Effector memory CD4-positive, alpha-beta T cell (primary cell): ENCODE measurements around the gene ZNF431.

Experiments
- DNase-seq, 3 donors: peaks; one replicate each; pipeline ENCODE4 v3.0.0-alpha.2; 2020
- H3K27ac ChIP-seq: 2 replicates; pipeline ENCODE4 v1.7.0; 2013; ENCODE audit warnings: mild to moderate bottlenecking, low read length, moderate library complexity; ENCODE audit not compliant: insufficient read depth, poor library complexity, severe bottlenecking
- H3K27me3 ChIP-seq: replicated peaks from 2 replicates; pipeline ENCODE4 v1.7.0; 2013; ENCODE audit warnings: mild to moderate bottlenecking, low read length; ENCODE audit not compliant: insufficient read depth, control insufficient read depth, poor library complexity, severe bottlenecking
- H3K36me3 ChIP-seq: 2 replicates; pipeline ENCODE4 v1.7.0; 2013; ENCODE audit warnings: mild to moderate bottlenecking, low read length, moderate library complexity; ENCODE audit not compliant: control insufficient read depth, insufficient read depth
- H3K4me1 ChIP-seq: 2 replicates; pipeline ENCODE4 v1.7.0; 2013; ENCODE audit warnings: low read length, mild to moderate bottlenecking; ENCODE audit not compliant: control insufficient read depth, insufficient read depth, poor library complexity, severe bottlenecking
- H3K4me3 ChIP-seq: 2 replicates; pipeline ENCODE4 v1.7.0; 2013; ENCODE audit warnings: low read length, low read depth, mild to moderate bottlenecking; ENCODE audit not compliant: insufficient read depth, poor library complexity, severe bottlenecking
- H3K9me3 ChIP-seq: 2 replicates; pipeline ENCODE4 v1.7.0; 2013; ENCODE audit warnings: mild to moderate bottlenecking, low read length, moderate library complexity; ENCODE audit not compliant: control insufficient read depth

Gene ZNF431

GRCh38 chr19:21143428-21143827 is 1.6 kb downstream of the ZNF431 start:
- H3K27ac ChIP-seq, result no peak overlapping the region
- DNase-seq, result no peak
- peaks cover 6% of the 10 kb centered on the region for H3K36me3 ChIP-seq
- H3K4me3 ChIP-seq, result no peak overlapping the region
- H3K27me3 ChIP-seq, result no peaks in the 10 kb centered on the region
- no peaks in the 10 kb centered on the region for H3K9me3 ChIP-seq
- H3K4me1 ChIP-seq, result peaks cover 8% of the 10 kb centered on the region

GRCh38 chr19:21143854-21144253 is 2.0 kb downstream of the ZNF431 start:
- Histone ChIP-seq H3K4me3 (no peak overlapping the region), H3K36me3 (peaks cover 6% of the 10 kb centered on the region), H3K4me1 (peaks cover 8% of the 10 kb centered on the region), H3K27me3 (no peaks in the 10 kb centered on the region), H3K9me3 (no peaks in the 10 kb centered on the region), H3K27ac (no peak overlapping the region)
- no peak for DNase-seq

DNA sequence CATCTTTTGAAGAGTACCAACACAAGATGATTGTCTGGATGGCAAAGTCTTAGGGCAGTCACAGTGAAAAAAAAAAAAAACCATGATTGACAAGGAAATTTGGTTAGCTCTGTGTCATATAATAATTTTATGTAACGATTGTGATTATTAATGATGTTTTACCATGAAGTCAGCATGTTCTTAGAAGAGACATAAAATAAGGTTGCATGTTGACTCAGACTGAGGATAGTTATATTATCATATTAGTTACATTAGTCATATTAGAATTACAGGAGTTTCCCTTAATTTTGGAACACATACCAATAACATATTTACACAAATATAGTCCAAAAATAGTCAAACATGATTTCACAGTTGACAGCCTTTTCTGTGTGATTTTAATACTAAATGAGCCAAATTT is 5.7 kb downstream of the ZNF431 start:
- Histone ChIP-seq H3K27ac (no peak overlapping the region), H3K9me3 (no peaks in the 10 kb centered on the region), H3K27me3 (no peaks in the 10 kb centered on the region), H3K4me1 (peaks cover 5% of the 10 kb centered on the region), H3K36me3 (peaks cover 24% of the 10 kb centered on the region), H3K4me3 (no peak overlapping the region)
- DNase-seq, result no peak

DNA sequence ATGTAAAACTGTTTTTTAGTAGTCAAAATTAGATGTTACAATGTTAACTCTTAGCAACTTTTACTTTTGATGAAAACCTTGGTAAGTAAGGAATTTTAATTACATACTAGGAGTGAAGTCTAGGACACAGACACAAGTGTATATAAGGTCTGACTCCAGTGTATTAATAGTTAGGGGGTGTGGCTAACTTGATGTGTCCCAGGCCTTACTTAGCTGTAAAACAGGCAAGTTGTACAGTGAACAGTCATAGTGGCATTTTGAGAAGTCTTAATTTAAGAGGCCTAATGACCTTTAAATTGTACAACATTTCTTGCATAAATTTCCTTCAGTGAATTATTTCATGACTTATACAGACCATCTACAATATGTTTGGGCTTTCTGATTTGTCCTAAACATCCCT is 6.8 kb downstream of the ZNF431 start:
- no peak overlapping the region for H3K27ac ChIP-seq
- DNase-seq, result no peak
- H3K36me3 ChIP-seq, result peaks cover 24% of the 10 kb centered on the region
- no peak overlapping the region for H3K4me3 ChIP-seq
- H3K4me1 ChIP-seq, result no peaks in the 10 kb centered on the region
- no peaks in the 10 kb centered on the region for H3K9me3 ChIP-seq
- H3K27me3 ChIP-seq, result no peaks in the 10 kb centered on the region

DNA sequence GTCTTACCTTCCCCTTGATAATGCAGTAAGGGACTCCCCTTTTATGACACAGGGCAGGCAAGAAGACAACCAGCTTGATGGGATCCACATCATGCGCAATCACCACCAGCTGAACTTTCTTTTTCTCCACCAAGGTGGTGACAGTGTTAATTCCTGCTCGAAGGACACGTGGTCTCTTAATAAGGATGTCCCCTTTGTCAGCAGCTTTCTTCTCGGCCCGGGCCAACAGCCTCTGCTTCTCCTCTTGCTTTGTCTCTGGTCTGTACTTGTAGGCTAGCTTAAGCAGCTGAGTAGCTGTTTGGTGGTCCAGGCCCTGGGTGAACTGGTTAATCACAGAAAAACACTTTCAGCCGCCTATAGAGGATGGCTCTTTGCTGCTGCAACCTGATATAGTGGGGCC is 8.0 kb downstream of the ZNF431 start:
- no peaks in the 10 kb centered on the region for H3K9me3 ChIP-seq
- peaks cover 24% of the 10 kb centered on the region for H3K36me3 ChIP-seq
- no peak overlapping the region for H3K27ac ChIP-seq
- no peak overlapping the region for H3K4me3 ChIP-seq
- DNase-seq, result no peak
- H3K27me3 ChIP-seq, result no peaks in the 10 kb centered on the region
- H3K4me1 ChIP-seq, result no peaks in the 10 kb centered on the region

DNA sequence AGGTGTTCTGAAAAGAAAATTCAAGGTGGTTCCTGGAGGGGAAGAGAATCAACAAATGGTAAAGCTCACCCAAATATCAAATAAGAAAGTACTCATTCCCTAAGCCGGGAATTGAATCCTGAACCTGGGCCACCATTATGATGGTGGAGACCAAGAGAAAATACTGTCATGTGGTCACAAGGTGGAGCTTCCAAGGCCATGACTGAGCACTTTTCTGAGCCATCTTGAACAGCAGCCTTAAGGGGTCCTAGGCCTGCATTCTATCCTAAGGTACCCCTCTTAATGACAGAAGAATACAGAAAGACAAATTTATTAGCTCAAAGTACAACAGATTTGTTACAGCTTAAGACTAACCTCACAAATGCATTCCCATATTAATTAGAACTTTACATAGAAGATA is 9.6 kb downstream of the ZNF431 start:
- Histone ChIP-seq H3K36me3 (peaks cover 22% of the 10 kb centered on the region), H3K4me1 (no peaks in the 10 kb centered on the region), H3K27ac (no peak overlapping the region), H3K9me3 (no peaks in the 10 kb centered on the region), H3K27me3 (no peaks in the 10 kb centered on the region), H3K4me3 (no peak overlapping the region)
- no peak for DNase-seq

DNA sequence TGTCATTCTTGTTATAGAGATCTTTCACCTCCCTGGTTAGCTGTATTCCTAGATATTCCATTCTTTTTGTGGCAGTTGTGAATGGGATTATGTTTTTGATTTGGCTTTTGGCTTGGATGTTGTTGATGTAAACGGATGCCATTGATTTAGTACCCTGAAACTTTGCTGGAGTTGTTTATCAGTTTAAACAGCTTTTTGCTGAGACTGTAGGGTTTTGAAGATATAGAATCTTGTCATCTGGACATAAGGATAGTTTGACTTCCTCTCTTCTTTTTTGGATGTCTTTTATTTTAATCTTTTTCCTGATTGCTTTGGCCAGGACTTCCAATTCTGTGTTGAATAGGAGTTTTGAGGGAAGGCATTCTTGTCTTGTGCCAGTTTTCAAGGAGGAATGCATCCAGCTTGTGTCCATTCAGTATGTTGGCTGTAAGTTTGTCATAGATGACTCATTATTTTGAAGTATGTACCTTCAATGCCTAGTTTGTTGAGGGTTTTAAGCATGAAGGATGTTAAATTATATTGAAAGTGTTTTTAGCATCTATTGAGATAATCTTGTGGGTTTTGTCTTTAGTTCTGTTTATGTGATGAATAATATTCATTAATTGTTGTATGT is 16.8 kb downstream of the ZNF431 start:
- no peak overlapping the region for H3K27ac ChIP-seq
- H3K36me3 ChIP-seq, result peaks cover 21% of the 10 kb centered on the region
- no peak for DNase-seq
- H3K4me3 ChIP-seq, result no peak overlapping the region
- H3K4me1 ChIP-seq, result no peaks in the 10 kb centered on the region
- H3K27me3 ChIP-seq, result no peaks in the 10 kb centered on the region
- H3K9me3 ChIP-seq, result no peaks in the 10 kb centered on the region

DNA sequence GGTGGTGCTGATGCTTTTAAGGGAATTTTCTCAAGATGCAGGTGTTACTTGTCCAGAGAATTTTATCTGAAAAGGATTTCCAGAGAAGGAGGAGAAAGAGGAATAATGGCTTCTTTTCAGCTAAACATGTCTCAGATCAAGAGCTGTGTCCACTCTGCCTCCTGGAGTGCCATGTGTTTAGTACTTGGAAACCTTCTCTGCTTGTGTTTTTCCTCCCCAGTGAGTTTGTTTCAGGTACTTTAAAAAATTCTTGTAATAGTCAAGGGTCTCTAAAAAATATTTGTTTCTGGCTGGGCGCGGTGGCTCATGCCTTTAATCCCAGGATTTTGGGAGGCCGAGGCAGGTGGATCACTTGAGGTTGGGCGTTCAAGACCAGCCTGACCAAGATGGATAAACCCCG is 22.7 kb downstream of the ZNF431 start:
- no peak for DNase-seq
- Histone ChIP-seq H3K4me3 (no peak overlapping the region), H3K4me1 (no peaks in the 10 kb centered on the region), H3K27ac (no peak overlapping the region), H3K27me3 (no peaks in the 10 kb centered on the region), H3K36me3 (peaks cover 30% of the 10 kb centered on the region), H3K9me3 (no peaks in the 10 kb centered on the region)

DNA sequence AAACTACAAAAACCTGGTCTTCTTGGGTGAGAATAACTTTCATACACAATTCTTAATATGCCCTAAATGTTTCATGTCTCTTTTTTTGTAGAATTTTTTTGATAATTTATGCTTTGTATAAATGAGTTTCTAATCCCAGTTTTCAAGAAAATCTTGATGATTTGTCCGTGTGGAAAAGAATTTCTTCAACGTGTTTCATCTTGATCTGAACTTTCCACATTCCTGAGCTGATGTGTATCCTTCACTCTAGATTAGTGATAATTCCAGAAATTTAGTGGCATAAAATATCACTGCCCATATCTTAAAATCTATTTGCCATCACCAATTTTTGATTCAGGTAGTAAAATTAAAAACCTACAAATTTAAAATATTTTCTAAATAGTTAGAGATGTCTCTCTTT is 24.6 kb downstream of the ZNF431 start:
- DNase-seq, result no peak

DNA sequence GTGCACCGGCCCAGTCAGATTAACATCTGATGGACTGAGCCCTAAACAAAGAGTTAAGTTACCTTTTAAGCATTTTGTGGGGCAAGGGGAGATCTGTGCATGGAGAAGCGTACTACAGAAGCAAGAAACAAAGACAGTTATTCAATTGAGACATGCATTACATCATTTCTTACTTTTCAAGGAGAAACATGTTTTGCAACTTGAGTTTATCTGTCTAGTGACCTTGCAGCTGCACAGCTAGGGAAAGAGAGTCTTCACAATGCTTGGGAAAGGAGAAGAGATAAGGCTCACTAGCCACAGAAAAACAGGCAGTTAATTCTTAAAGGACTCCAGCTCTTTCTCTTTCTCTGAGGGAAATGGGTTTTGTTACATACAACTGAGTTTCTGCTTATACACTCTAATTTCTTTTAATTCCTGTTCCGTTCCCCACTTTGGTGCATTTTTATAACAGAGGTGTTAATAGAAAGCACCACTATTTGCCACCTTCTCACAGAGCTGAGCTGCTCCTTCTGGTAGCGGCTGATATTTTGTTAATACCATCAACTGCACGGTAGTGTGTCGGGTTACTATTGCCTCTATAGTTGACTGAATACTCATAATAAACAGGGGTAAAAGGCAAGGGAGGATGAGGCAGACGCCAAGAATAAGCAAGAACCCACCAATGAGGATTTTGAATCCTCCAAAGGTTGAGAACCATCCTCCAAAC is 55.9 kb downstream of the ZNF431 start:
- no peaks in the 10 kb centered on the region for H3K9me3 ChIP-seq
- H3K27me3 ChIP-seq, result no peaks in the 10 kb centered on the region
- no peaks in the 10 kb centered on the region for H3K4me1 ChIP-seq
- H3K27ac ChIP-seq, result no peak overlapping the region
- H3K36me3 ChIP-seq, result no peaks in the 10 kb centered on the region
- no peak for DNase-seq
- no peak overlapping the region for H3K4me3 ChIP-seq

More for the DNA sequence above, 24.6 kb downstream of the ZNF431 start:
- H3K4me3 ChIP-seq, result no peak overlapping the region
- no peak overlapping the region for H3K27ac ChIP-seq
- H3K27me3 ChIP-seq, result no peaks in the 10 kb centered on the region
- peaks cover 32% of the 10 kb centered on the region for H3K36me3 ChIP-seq
- H3K4me1 ChIP-seq, result no peaks in the 10 kb centered on the region
- no peaks in the 10 kb centered on the region for H3K9me3 ChIP-seq
